Vagina (tissue), 2 donors: ENCODE measurements around the gene PCDHA12.
"Not testable (repeated sequence)": the region's sequence is repeated elsewhere in the genome, so short reads cannot be mapped to it uniquely, and the experiment has no call there.

ENCODE experiments used
- CTCF ChIP-seq, 3 experiments: fragments of 450-650 bp in 2 of 3; fragments of 200-600 bp in 1 of 3; sonication (generic) in 1 of 3; IDR thresholded peaks; one replicate each; pipeline ENCODE4 v1.5.1; 2017 to 2019; ENCODE audit warnings: antibody characterized with exemption in 3 of 3, mild to moderate bottlenecking in 2 of 3, moderate library complexity in 2 of 3
- POLR2A ChIP-seq, 2 donors: fragments of 450-650 bp; IDR thresholded peaks; one replicate each; pipeline ENCODE4 v1.6.1; 2017; ENCODE audit warnings: antibody characterized with exemption in 2 of 2, mild to moderate bottlenecking in 2 of 2, moderate library complexity in 2 of 2
- POLR2AphosphoS5 ChIP-seq, 2 donors: sonication (generic); formaldehyde crosslinking; IDR thresholded peaks; one replicate each; pipeline ENCODE4 v1.9.0; 2017; ENCODE audit warnings: antibody characterized with exemption in 2 of 2, mild to moderate bottlenecking in 2 of 2, low read depth in 1 of 2; ENCODE audit not compliant: insufficient read depth in 1 of 2

DNA sequence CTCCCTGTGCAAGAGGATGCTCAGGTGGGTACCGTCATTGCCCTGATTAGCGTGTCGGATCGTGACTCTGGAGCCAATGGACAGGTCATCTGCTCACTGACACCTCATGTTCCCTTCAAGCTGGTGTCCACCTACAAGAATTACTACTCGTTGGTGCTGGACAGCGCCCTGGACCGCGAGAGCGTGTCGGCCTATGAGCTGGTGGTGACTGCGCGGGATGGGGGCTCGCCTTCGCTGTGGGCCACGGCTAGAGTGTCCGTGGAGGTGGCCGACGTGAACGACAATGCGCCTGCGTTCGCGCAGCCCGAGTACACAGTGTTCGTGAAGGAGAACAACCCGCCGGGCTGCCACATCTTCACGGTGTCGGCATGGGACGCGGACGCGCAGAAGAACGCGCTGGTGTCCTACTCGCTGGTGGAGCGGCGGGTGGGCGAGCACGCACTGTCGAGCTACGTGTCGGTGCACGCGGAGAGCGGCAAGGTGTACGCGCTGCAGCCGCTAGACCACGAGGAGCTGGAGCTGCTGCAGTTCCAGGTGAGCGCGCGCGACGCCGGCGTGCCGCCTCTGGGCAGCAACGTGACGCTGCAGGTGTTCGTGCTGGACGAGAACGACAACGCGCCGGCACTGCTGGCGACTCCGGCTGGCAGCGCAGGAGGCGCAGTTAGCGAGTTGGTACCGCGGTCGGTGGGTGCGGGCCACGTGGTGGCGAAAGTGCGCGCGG lies 1.6 kb downstream of the PCDHA12 start:
- TF ChIP-seq CTCF (IDR thresholded peaks at IDR 0.05); POLR2AphosphoS5 (IDR thresholded peaks at IDR 0.05; ENCODE audit: insufficient read depth in 1 of 2, low read depth in 1 of 2); POLR2A (IDR thresholded peaks at IDR 0.05): not testable (repeated sequence)
